Esophagus squamous epithelium (tissue), 5 donors: ENCODE measurements around the gene PCDHA1. TPM values are rescaled to one million over a fixed set of nuclear protein-coding genes. Genes with fewer than 3 reads are reported as not detected.

Experiments
- DNase-seq: peaks from one replicate; lab custom pipeline; 2025; lab: John Stamatoyannopoulos, UW
- H3K27ac ChIP-seq, 4 donors: fragments of 200-600 bp; sonication (generic); one replicate each; pipeline ENCODE4 v1.5.1; 2016 to 2019; ENCODE audit warnings: mild to moderate bottlenecking in 1 of 4
- H3K27me3 ChIP-seq, 4 donors: fragments of 200-600 bp; sonication (generic); 1 replicate in 3 of 4; 2 replicates in 1 of 4; pipeline versions ENCODE4 v1.5.1 to v1.6.0; 2017 to 2021; ENCODE audit warnings: antibody characterized with exemption in 1 of 4
- H3K36me3 ChIP-seq, 3 donors: fragments of 200-600 bp; sonication (generic); one replicate each; pipeline ENCODE4 v1.5.1; 2016 to 2019
- H3K4me1 ChIP-seq, 3 donors: fragments of 200-600 bp; sonication (generic); one replicate each; pipeline ENCODE4 v1.5.1; 2017 to 2019
- H3K4me3 ChIP-seq, 4 donors: fragments of 200-600 bp; sonication (generic); 1 replicate in 3 of 4; 2 replicates in 1 of 4; pipeline ENCODE4 v1.5.1; 2016 to 2019; ENCODE audit warnings: mild to moderate bottlenecking in 2 of 4, moderate library complexity in 1 of 4
- H3K9me3 ChIP-seq, 3 donors: fragments of 200-600 bp; sonication (generic); one replicate each; pipeline ENCODE4 v1.5.1; 2016 to 2019
- CTCF ChIP-seq, 6 experiments: fragments of 450-650 bp in 4 of 6; fragments of 200-600 bp in 2 of 6; sonication (generic) in 2 of 6; IDR thresholded peaks; one replicate each; pipeline ENCODE4 v1.5.1; 2016 to 2019; ENCODE audit warnings: antibody characterized with exemption in 6 of 6, mild to moderate bottlenecking in 4 of 6, moderate library complexity in 4 of 6
- POLR2A ChIP-seq, 4 donors: fragments of 450-650 bp; IDR thresholded peaks; one replicate each; pipeline ENCODE4 v1.6.1; 2017; ENCODE audit warnings: antibody characterized with exemption in 4 of 4, mild to moderate bottlenecking in 4 of 4, moderate library complexity in 3 of 4
- WGBS, 2 donors: methylation state at CpG; one replicate each; pipeline ENCODE4 v1.1.5; 2018; 5-methylcytosine and 5-hydroxymethylcytosine counted together
- intact Hi-C: fragments of 100-400 bp; cut with DNase I; formaldehyde crosslinking; loops from one replicate; pipeline ENCODE4 v1.15.0; 2022
- total RNA-seq, 4 donors: library from RNA; depleted of rRNA; stranded (reverse); fragments of >200 nt; gene quantifications; one replicate each; pipeline ENCODE4 v1.1.0, GENCODE V29; 2016
- donor health status: DM: yes; HTN: yes; CAD: no.

The PCDHA1 gene
- total RNA-seq, 4 donors from 2014 or later: not detected

GRCh38 chr5:140923601-140924000, 137.7 kb downstream of the PCDHA1 start:
- H3K27me3 ChIP-seq: peaks cover 0 to 58% (median 8%) of the 10 kb centered on the region in 4 donors
- no peak overlapping the region for H3K27ac ChIP-seq
- no peak for DNase-seq
- 55 to 59% methylated on average over 4 of the region's 4 CpGs for WGBS, 2 donors
- no peak overlapping the region for H3K4me3 ChIP-seq
- H3K9me3 ChIP-seq: no peaks in the 10 kb centered on the region
- peaks cover 0 to 20% (median 0%) of the 10 kb centered on the region in 3 donors for H3K4me1 ChIP-seq
- intact Hi-C loops: no loop called here
- H3K36me3 ChIP-seq: no peaks in the 10 kb centered on the region
- no peak for TF ChIP-seq CTCF (IDR thresholded peaks at IDR 0.05)
- TF ChIP-seq POLR2A (IDR thresholded peaks at IDR 0.05): no peak

- Histone ChIP-seq H3K36me3 (no peaks in the 10 kb centered on the region), H3K27ac (no peak within 1 kb of the TSS), H3K4me3 (peak within 1 kb of the TSS; percentile 10 to 62 (median 43)), H3K4me1 (peaks cover 0 to 20% (median 0%) of the 10 kb centered on the region in 3 donors), H3K9me3 (no peaks in the 10 kb centered on the region), H3K27me3 (peaks cover 0 to 63% (median 8%) of the 10 kb centered on the region in 4 donors)
- WGBS, 2 donors: 21 to 23% methylated on average over 12 to 13 of the region's 41 CpGs
- no peak for DNase-seq
- TF ChIP-seq POLR2A (IDR thresholded peaks at IDR 0.05): no peak
- TF ChIP-seq CTCF (IDR thresholded peaks at IDR 0.05): no peak
- intact Hi-C loops: no loop called here
These were observed 140.0 kb downstream of the PCDHA1 start, which contains the start of gene PCDHAC1 for GRCh38 chr5:140925806-140926442. Gene PCDHAC1, plus strand, starts transcription at chr5:140926299. Its CDS starts 594 bp downstream, at chr5:140926893.

- DNase-seq: no peak
- peaks cover 0 to 20% (median 0%) of the 10 kb centered on the region in 3 donors for H3K4me1 ChIP-seq
- H3K9me3 ChIP-seq: no peaks in the 10 kb centered on the region
- H3K27ac ChIP-seq: no peak overlapping the region
- no peak for TF ChIP-seq POLR2A (IDR thresholded peaks at IDR 0.05)
- TF ChIP-seq CTCF (IDR thresholded peaks at IDR 0.05): peak in 5 of 6 experiments; percentile 34 to 63 (median 55)
- H3K27me3 ChIP-seq: peaks cover 0 to 62% (median 8%) of the 10 kb centered on the region in 4 donors
- peak overlapping the region; percentile 10 to 62 (median 43) for H3K4me3 ChIP-seq
- H3K36me3 ChIP-seq: no peaks in the 10 kb centered on the region
- intact Hi-C loops: no loop called here
- WGBS, 2 donors: 18% methylated on average over 16 of the region's 74 CpGs; no CpG with 5 or more reads in 1 of the 2 donors
These were observed 140.7 kb downstream of the PCDHA1 start for GRCh38 chr5:140926443-140927227.

GRCh38 chr5:140927228-140927573, 141.3 kb downstream of the PCDHA1 start:
- peak overlapping the region; percentile 10 to 62 (median 43) for H3K4me3 ChIP-seq
- 15 to 34% methylated on average over 5 to 8 of the region's 26 CpGs for WGBS, 2 donors
- H3K27ac ChIP-seq: no peak overlapping the region
- H3K4me1 ChIP-seq: peaks cover 0 to 20% (median 0%) of the 10 kb centered on the region in 3 donors
- no peak for DNase-seq
- no peaks in the 10 kb centered on the region for H3K9me3 ChIP-seq
- peaks cover 0 to 62% (median 8%) of the 10 kb centered on the region in 4 donors for H3K27me3 ChIP-seq
- no peaks in the 10 kb centered on the region for H3K36me3 ChIP-seq
- intact Hi-C loops: no loop called here
- TF ChIP-seq POLR2A (IDR thresholded peaks at IDR 0.05) (no peak), CTCF (IDR thresholded peaks at IDR 0.05) (no peak)
